Loucy (cell line): Measurements from ENCODE around the gene GPC5.

Source experiments
- H2AFZ ChIP-seq: fragments of 200-600 bp; sonication (generic); 2 replicates; pipeline ENCODE4 v1.6.0; 2016; ENCODE audit warnings: antibody characterized with exemption, mild to moderate bottlenecking, low read length, moderate library complexity
- H3F3A ChIP-seq: fragments of 200-600 bp; 2 replicates; pipeline ENCODE4 v1.6.0; 2016; ENCODE audit warnings: antibody characterized with exemption, low read depth, mild to moderate bottlenecking
- H3K27me3 ChIP-seq: fragments of 200-600 bp; sonication (generic); 2 replicates; pipeline ENCODE4 v1.6.1; 2014; ENCODE audit warnings: low read length, mild to moderate bottlenecking; ENCODE audit not compliant: insufficient read depth, poor library complexity, severe bottlenecking
- H3K36me3 ChIP-seq: fragments of 200-600 bp; sonication (generic); 2 replicates; pipeline ENCODE4 v1.6.1; 2016; ENCODE audit warnings: low read length; ENCODE audit not compliant: insufficient read depth
- H3K4me1 ChIP-seq: fragments of 200-600 bp; sonication (generic); 2 replicates; pipeline ENCODE4 v1.5.1; 2014; ENCODE audit warnings: low read length, mild to moderate bottlenecking; ENCODE audit not compliant: insufficient read depth, poor library complexity, severe bottlenecking
- H3K4me2 ChIP-seq: fragments of 200-600 bp; sonication (generic); 2 replicates; pipeline ENCODE4 v1.6.0; 2014; ENCODE audit warnings: antibody characterized with exemption, low read length, low read depth, mild to moderate bottlenecking; ENCODE audit not compliant: poor library complexity, severe bottlenecking
- H3K4me3 ChIP-seq: fragments of 200-600 bp; sonication (generic); 2 replicates; pipeline ENCODE4 v1.5.1; 2014; ENCODE audit warnings: low read length, mild to moderate bottlenecking, mixed read lengths; ENCODE audit not compliant: poor library complexity, severe bottlenecking
- H3K79me2 ChIP-seq: fragments of 200-600 bp; sonication (generic); 2 replicates; pipeline ENCODE4 v1.6.1; 2014; ENCODE audit warnings: low read length; ENCODE audit not compliant: insufficient read depth
- H3K9ac ChIP-seq: fragments of 200-600 bp; sonication (generic); 2 replicates; pipeline ENCODE4 v1.6.0; 2014; ENCODE audit warnings: mild to moderate bottlenecking, low read depth, low read length, moderate library complexity; ENCODE audit not compliant: poor library complexity, severe bottlenecking
- H3K9me2 ChIP-seq: fragments of 200-600 bp; sonication (generic); replicated peaks from 2 replicates; pipeline ENCODE4 v1.6.1; 2016; ENCODE audit warnings: low read depth, low read length, mixed read lengths
- H3K9me3 ChIP-seq: fragments of 200-600 bp; sonication (generic); 2 replicates; pipeline ENCODE4 v1.6.1; 2014; ENCODE audit warnings: mild to moderate bottlenecking, antibody characterized with exemption, low read length, low read depth; ENCODE audit not compliant: insufficient read depth
- H4K20me1 ChIP-seq: fragments of 200-600 bp; sonication (generic); 2 replicates; pipeline ENCODE4 v1.6.0; 2014; ENCODE audit warnings: antibody characterized with exemption, low read length, mild to moderate bottlenecking; ENCODE audit not compliant: insufficient read depth, poor library complexity, severe bottlenecking
- EZH2phosphoT487 ChIP-seq: fragments of 200-600 bp; IDR thresholded peaks from 2 replicates; pipeline ENCODE4 v1.6.1; 2018; ENCODE audit warnings: antibody characterized with exemption, mild to moderate bottlenecking, moderate library complexity, borderline replicate concordance
- TF ChIP-seq, protein P1 (sequence below): fragments of 200-600 bp; sonication (generic); conservative IDR thresholded peaks from 2 replicates; pipeline ENCODE4 v1.5.1; 2014; ENCODE audit warnings: mild to moderate bottlenecking, antibody characterized with exemption, low read length

Gene GPC5

DNA sequence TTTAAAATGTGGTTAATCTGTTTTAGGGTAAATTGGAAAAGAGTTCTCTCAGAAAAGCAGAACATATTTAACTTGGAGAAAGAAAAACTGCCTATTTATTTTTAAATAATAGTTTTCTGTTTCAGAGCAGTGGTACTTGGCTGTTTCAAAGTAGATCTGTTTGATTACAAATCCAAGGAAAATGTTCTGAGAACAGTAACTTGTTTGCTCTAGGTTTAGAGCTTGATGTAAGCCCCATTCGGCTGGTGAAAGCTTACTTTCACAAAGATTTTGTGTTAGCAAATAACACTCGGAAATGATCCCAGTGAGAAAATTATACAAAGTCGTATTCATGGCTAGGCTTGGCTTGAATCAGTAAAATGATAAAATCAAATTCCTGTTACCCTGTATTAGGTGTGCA is 1432.4 kb downstream of the GPC5 start:
- Histone ChIP-seq H3K9me2 (no peaks in the 10 kb centered on the region), H3K36me3 (no peaks in the 10 kb centered on the region), H3K79me2 (no peaks in the 10 kb centered on the region), H4K20me1 (no peaks in the 10 kb centered on the region), H3K4me3 (no peak overlapping the region), H2AFZ (no peak overlapping the region), H3K4me2 (no peak overlapping the region), H3K27me3 (no peaks in the 10 kb centered on the region), H3K9me3 (no peaks in the 10 kb centered on the region), H3K9ac (no peak overlapping the region), H3F3A (no peaks in the 10 kb centered on the region), H3K4me1 (no peaks in the 10 kb centered on the region)
- TF ChIP-seq, protein P1, sequence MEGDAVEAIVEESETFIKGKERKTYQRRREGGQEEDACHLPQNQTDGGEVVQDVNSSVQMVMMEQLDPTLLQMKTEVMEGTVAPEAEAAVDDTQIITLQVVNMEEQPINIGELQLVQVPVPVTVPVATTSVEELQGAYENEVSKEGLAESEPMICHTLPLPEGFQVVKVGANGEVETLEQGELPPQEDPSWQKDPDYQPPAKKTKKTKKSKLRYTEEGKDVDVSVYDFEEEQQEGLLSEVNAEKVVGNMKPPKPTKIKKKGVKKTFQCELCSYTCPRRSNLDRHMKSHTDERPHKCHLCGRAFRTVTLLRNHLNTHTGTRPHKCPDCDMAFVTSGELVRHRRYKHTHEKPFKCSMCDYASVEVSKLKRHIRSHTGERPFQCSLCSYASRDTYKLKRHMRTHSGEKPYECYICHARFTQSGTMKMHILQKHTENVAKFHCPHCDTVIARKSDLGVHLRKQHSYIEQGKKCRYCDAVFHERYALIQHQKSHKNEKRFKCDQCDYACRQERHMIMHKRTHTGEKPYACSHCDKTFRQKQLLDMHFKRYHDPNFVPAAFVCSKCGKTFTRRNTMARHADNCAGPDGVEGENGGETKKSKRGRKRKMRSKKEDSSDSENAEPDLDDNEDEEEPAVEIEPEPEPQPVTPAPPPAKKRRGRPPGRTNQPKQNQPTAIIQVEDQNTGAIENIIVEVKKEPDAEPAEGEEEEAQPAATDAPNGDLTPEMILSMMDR: no peak

DNA sequence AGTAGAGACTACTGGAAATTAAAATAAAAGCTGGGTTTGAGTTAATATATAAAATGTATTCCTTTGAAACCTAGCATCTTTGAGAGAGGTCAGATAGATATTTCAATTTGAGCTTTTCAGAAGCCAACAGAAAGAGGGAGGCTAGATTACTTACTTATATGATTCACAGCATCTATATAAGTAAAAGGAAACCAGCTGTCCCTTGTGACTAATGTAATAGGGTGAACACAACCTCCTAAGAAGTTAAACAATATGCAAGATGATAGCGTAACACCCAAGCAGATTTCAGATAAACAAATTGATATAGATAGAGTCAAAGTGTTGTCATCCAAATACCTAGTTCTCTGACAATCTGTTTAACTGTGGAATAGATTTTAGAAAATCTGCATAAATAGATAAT is 1434.7 kb downstream of the GPC5 start:
- no peak overlapping the region for H3K9ac ChIP-seq
- H3F3A ChIP-seq: no peaks in the 10 kb centered on the region
- no peaks in the 10 kb centered on the region; the same call in 1 of the 2 replicates for H3K9me3 ChIP-seq
- H3K4me1 ChIP-seq: no peaks in the 10 kb centered on the region
- TF ChIP-seq, protein P1: no peak
- no peak for TF ChIP-seq EZH2phosphoT487
- H3K4me3 ChIP-seq: no peak overlapping the region
- no peaks in the 10 kb centered on the region for H4K20me1 ChIP-seq
- H3K4me2 ChIP-seq: no peak overlapping the region
- H3K27me3 ChIP-seq: no peaks in the 10 kb centered on the region
- H3K9me2 ChIP-seq: no peaks in the 10 kb centered on the region
- no peaks in the 10 kb centered on the region for H3K36me3 ChIP-seq
- H3K79me2 ChIP-seq: no peaks in the 10 kb centered on the region
- no peak overlapping the region for H2AFZ ChIP-seq

DNA sequence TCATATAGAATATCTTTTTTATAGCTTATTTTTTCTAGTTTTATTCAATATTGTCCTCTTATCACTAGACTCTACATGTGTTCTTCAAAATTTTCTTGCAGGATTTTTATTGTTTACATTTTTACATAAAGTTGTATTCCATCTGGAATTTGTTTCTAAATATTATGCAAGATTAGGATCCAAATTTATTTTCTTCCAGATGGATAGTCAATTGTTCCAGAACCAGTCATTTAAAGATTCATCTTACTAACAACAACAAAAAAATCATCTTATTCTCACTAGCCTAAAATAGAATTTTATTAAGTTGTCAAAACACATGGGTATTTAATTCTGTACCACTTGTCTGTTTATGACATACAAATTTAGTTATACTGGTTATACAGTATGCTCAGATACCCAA is 1437.8 kb downstream of the GPC5 start:
- H2AFZ ChIP-seq: no peak overlapping the region
- H3K4me3 ChIP-seq: no peak overlapping the region
- H3K4me2 ChIP-seq: no peak overlapping the region
- no peaks in the 10 kb centered on the region for H3F3A ChIP-seq
- no peaks in the 10 kb centered on the region for H3K79me2 ChIP-seq
- TF ChIP-seq EZH2phosphoT487: no peak
- TF ChIP-seq, protein P1: no peak
- no peak overlapping the region for H3K9ac ChIP-seq
- H3K9me3 ChIP-seq: no peaks in the 10 kb centered on the region; the same call in 1 of the 2 replicates
- H3K9me2 ChIP-seq: no peaks in the 10 kb centered on the region
- no peaks in the 10 kb centered on the region for H3K4me1 ChIP-seq
- H4K20me1 ChIP-seq: no peaks in the 10 kb centered on the region
- no peaks in the 10 kb centered on the region for H3K27me3 ChIP-seq
- no peaks in the 10 kb centered on the region for H3K36me3 ChIP-seq
